HL-60 (cell line): ENCODE data around the gene C17orf50.

Experiments used
- DNase-seq, 2 experiments: peaks; one replicate each; pipeline ENCODE4 v3.0.0-alpha.2; 2010 to 2020; ENCODE audit warnings: low read depth in 1 of 2, low spot score in 1 of 2
- H3K27ac ChIP-seq: fragments of 250-450 bp; sonication (Bioruptor Pico); replicated peaks from 2 replicates; pipeline ENCODE4 v1.5.1; 2020; ENCODE audit warnings: mild to moderate bottlenecking, moderate library complexity
- H3K27me3 ChIP-seq: fragments of 250-450 bp; sonication (Bioruptor Pico); 2 replicates; pipeline ENCODE4 v1.5.1; 2021; ENCODE audit warnings: mild to moderate bottlenecking, moderate library complexity; ENCODE audit not compliant: insufficient read depth, poor library complexity, severe bottlenecking
- H3K4me3 ChIP-seq: replicated peaks from 2 replicates; pipeline ENCODE4 v1.5.1; 2011; ENCODE audit warnings: mild to moderate bottlenecking, control low read depth, low read length; ENCODE audit not compliant: insufficient read depth
- GABPA ChIP-seq: IDR thresholded peaks from 2 replicates; pipeline ENCODE4 v1.6.1; 2012; ENCODE audit warnings: low read depth
- POLR2AphosphoS5 ChIP-seq: IDR thresholded peaks from 2 replicates; pipeline ENCODE4 v1.6.1; 2012; ENCODE audit warnings: low read depth
- SPI1 ChIP-seq: IDR thresholded peaks from 2 replicates; pipeline ENCODE4 v1.6.1; 2012; ENCODE audit warnings: low read depth, mild to moderate bottlenecking, borderline replicate concordance
- TF ChIP-seq, protein P1 (sequence below): IDR thresholded peaks from one replicate; pipeline ENCODE4 v1.5.1; 2011; ENCODE audit warnings: low read length, control low read depth, inconsistent platforms; ENCODE audit not compliant: insufficient read depth
- TF ChIP-seq, protein P2 (sequence below): IDR thresholded peaks from 2 replicates; pipeline ENCODE4 v1.6.1; 2012; ENCODE audit warnings: low read depth; ENCODE audit not compliant: insufficient replicate concordance

The C17orf50 gene

DNA sequence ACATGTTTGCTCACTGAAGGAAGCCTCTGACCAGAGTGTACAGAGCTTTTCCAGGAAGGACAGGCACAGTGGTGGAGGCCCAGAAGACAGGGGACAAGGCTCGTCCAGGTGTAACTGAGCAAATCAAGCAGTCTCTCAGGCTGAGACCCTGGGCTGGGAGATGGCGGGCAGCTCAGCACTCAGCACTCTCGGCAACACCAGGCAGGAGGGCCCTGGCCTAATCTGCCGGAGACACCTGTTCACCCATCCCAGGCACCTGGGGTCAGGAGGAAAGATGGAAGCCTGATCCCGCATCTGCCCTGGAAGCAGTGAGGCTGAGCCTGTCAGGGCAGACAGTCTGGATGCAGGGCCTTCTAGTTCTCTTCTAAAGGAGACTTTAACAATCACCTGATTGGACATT is 24.5 kb upstream of the C17orf50 start:
- TF ChIP-seq GABPA (no peak), SPI1 (no peak), POLR2AphosphoS5 (no peak)
- TF ChIP-seq, protein P1, sequence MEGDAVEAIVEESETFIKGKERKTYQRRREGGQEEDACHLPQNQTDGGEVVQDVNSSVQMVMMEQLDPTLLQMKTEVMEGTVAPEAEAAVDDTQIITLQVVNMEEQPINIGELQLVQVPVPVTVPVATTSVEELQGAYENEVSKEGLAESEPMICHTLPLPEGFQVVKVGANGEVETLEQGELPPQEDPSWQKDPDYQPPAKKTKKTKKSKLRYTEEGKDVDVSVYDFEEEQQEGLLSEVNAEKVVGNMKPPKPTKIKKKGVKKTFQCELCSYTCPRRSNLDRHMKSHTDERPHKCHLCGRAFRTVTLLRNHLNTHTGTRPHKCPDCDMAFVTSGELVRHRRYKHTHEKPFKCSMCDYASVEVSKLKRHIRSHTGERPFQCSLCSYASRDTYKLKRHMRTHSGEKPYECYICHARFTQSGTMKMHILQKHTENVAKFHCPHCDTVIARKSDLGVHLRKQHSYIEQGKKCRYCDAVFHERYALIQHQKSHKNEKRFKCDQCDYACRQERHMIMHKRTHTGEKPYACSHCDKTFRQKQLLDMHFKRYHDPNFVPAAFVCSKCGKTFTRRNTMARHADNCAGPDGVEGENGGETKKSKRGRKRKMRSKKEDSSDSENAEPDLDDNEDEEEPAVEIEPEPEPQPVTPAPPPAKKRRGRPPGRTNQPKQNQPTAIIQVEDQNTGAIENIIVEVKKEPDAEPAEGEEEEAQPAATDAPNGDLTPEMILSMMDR: no peak
- TF ChIP-seq, protein P2, sequence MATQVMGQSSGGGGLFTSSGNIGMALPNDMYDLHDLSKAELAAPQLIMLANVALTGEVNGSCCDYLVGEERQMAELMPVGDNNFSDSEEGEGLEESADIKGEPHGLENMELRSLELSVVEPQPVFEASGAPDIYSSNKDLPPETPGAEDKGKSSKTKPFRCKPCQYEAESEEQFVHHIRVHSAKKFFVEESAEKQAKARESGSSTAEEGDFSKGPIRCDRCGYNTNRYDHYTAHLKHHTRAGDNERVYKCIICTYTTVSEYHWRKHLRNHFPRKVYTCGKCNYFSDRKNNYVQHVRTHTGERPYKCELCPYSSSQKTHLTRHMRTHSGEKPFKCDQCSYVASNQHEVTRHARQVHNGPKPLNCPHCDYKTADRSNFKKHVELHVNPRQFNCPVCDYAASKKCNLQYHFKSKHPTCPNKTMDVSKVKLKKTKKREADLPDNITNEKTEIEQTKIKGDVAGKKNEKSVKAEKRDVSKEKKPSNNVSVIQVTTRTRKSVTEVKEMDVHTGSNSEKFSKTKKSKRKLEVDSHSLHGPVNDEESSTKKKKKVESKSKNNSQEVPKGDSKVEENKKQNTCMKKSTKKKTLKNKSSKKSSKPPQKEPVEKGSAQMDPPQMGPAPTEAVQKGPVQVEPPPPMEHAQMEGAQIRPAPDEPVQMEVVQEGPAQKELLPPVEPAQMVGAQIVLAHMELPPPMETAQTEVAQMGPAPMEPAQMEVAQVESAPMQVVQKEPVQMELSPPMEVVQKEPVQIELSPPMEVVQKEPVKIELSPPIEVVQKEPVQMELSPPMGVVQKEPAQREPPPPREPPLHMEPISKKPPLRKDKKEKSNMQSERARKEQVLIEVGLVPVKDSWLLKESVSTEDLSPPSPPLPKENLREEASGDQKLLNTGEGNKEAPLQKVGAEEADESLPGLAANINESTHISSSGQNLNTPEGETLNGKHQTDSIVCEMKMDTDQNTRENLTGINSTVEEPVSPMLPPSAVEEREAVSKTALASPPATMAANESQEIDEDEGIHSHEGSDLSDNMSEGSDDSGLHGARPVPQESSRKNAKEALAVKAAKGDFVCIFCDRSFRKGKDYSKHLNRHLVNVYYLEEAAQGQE: no peak
- Histone ChIP-seq H3K4me3 (no peak overlapping the region), H3K27ac (no peak overlapping the region), H3K27me3 (peaks cover 12% of the 10 kb centered on the region)
- DNase-seq: no peak

DNA sequence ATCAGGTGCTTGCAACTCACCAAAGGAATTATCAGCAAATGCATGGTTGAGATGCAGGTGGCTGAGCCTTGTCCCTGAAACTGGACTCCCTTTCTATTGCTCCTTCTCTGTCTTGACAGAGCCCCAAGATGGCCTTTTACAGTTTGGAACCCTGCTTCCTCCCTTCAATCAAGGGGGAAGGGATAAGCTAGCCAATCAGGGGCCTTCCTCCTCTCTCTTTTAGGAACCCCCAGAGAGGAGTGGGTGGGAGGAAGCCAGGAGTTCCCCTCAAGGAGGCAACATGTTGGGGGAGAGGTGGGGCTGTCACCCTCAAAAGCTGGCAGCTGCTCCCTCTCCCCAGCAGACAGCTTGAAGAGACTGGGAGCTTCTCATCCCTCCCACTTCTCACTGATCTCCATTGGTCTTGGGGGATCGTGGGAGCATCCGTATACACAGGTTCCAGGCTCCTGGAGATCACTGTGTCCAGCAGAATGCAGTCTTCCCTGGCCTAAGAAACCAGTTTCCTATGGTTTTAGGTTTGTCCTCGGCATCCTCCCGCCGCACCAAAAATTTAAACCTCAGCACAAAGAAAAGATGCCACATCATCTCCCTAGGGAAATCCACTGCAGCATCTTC is 22.1 kb upstream of the C17orf50 start:
- no peak overlapping the region for H3K27ac ChIP-seq
- DNase-seq: no peak
- TF ChIP-seq GABPA (no peak), SPI1 (no peak), POLR2AphosphoS5 (no peak)
- TF ChIP-seq, protein P2: no peak
- TF ChIP-seq, protein P1: no peak
- no peak overlapping the region for H3K4me3 ChIP-seq
- peaks cover 17% of the 10 kb centered on the region for H3K27me3 ChIP-seq

DNA sequence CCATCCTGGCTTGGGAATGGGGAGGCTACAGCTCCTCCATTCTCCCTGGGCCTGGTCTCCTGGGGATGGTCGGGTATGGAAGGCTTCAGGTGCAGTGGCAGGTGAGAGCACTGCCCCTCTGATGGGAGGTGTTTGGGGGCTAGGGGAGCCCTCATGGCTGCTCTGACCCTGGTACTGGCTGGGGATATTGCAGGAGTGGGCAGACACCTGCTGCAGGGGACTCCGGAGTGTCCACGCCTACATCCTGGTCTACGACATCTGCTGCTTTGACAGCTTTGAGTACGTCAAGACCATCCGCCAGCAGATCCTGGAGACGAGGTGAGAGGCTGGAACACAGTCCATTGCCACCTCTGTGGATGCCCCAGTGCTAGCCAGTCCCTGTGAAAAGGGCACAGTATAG is 20.5 kb upstream of the C17orf50 start:
- DNase-seq: no peak
- Histone ChIP-seq H3K4me3 (no peak overlapping the region), H3K27me3 (peaks cover 17% of the 10 kb centered on the region), H3K27ac (no peak overlapping the region)
- no peak for TF ChIP-seq POLR2AphosphoS5
- TF ChIP-seq, protein P2: no peak
- TF ChIP-seq SPI1: no peak
- no peak for TF ChIP-seq GABPA
- TF ChIP-seq, protein P1: no peak
